GM12891 (cell line): Measurements from ENCODE around the gene TEKTIP1.

Experiments used
- POLR2AphosphoS5 ChIP-seq: IDR thresholded peaks from 2 replicates; pipeline ENCODE4 v1.6.1; 2011; ENCODE audit warnings: low read depth, low read length, control low read depth
- SPI1 ChIP-seq: IDR thresholded peaks from 2 replicates; pipeline ENCODE4 v1.6.1; 2011; ENCODE audit warnings: low read depth, low read length, control low read depth

- no peak for TF ChIP-seq POLR2AphosphoS5
- TF ChIP-seq SPI1: no peak
These were observed 20.7 kb upstream of the TEKTIP1 start for GRCh38 chr19:3518255-3518654.
